HS-5 (cell line): ENCODE results near the gene ANKS1B.
"Not testable (repeated sequence)": the region's sequence is repeated elsewhere in the genome, so short reads cannot be mapped to it uniquely, and the experiment has no call there.

ENCODE experiments used
- DNase-seq: peaks from one replicate; pipeline ENCODE4 v3.0.0-alpha.2; 2012; ENCODE audit warnings: low read depth

Gene ANKS1B

DNA sequence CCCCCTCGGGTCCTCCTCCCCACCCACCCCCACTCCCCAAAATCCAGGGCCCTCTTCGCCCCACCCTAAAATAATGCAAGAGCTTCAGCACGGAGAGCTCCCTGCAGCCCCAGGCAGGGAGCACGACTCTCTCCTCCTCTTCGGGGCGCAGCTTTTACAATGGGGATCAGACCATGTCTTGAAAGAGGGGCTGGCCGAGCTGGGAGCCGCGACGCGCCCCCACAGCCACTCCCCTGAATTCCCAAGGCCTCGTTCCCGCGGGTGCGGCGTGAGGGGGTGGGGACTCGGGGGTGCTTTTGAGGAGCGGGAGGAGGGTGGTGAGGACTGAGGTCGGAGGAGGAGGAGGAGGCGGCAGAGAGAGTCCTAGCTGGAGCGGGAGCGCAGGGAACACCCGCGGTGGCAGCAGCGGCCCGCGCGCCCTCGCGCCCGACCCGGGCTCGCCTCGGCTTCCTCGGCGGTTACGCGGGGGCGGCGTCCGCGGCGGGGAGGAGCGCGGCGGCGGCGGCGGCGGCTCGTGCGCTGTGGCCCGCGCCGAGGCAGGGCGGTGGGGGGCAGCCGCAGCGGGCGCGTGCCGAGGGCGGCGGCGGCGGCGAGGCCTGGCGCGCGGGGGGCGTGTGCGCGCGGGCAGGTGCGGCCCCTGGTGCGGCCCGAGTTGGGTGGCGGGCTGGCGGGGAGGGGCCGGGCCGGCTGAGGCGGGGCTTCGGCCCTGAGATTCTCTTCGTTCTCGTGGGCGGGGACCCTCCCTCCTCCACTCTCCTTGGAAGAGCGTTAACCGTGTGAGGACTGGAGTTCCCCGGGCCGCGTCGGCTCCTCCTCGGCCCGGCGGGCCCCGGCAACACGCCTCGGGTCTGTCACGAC, at the start of gene ANKS1B:
ANKS1B (minus strand) TSS at position 666 of the 858 bp plus-strand sequence. CDS start 699 bp downstream, outside the sequence.
- no peak for DNase-seq

DNA sequence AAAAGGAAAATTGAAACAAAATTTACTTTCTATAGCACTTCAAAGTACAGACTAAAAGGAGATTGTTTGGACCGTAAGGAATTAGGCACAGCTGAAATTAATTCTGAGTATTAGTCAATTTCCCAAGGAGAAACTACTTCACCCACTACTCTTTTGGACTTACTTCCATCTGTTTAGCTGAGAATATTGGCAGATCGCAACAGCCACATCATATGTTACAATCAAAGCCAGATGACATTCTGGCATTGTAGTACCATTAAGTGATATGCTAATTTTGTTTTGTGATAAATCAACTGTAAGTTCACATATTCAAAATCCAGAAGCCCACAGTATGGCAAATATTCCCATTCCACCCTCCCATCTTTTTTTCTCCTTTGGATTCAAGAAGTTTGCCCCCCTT, 47.1 kb upstream of the ANKS1B start:
- DNase-seq: no peak

DNA sequence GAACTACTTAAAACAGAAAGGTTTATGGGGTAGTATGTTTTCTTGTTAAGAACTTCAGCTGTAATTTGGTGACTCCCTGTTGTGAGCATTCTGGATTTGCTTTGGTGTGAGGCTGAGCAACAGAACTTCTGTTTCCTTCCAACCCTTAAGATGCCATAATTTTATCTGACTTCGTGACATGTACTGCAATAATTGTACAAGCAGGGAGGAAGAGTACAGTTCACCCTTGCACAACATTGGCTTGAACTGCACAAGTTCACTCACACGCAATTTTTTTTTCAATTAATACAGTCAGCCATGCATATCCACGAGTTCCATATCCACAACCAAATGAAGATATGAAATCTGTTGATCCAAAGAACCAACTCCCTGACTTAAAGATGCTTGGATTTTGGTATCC, 42.9 kb upstream of the ANKS1B start:
- no peak for DNase-seq

DNA sequence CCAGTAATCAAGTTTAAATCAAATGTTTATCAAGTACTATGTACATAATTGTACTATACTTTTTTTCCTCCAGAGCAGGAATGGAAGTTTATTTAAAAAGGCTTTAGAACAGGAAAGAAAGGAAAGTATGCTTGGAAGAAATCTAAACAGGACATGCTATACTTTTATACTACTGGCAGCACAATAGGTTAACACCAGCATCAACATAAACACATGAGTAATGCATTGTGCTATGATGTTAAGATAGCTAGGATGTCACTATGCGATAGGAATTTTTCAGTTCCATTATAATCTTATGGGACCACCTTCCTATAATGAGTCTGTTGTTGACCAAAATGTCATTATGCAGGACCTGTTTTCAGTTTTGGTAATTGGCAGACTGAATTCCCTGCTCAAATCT, 41.5 kb upstream of the ANKS1B start:
- no peak for DNase-seq

DNA sequence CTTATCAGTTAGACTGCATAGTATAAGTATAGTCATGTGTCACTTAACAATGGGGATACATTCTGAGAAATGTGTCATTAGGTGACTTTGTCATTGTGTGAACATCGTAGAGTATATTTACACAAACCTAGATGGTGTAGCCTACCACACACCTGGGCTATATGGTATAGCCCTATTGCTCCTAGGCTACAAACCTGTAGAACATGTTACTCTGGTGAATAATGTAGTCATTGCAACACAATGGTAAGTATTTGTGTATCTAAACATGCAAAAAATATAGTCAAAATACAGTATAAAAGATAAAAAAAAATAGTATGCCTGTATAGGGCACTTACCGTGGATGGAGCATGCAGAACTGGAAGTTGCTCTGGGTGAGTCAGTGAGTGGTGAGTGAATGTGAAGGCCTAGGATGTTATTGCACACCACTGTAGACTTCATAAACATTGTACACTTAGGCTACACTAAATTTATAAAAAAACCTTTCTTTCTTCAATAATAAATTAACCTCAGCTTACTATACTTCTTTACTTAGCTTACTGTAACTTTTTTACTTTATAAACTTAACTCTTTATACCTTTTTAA, 40.3 kb upstream of the ANKS1B start:
- no peak for DNase-seq

DNA sequence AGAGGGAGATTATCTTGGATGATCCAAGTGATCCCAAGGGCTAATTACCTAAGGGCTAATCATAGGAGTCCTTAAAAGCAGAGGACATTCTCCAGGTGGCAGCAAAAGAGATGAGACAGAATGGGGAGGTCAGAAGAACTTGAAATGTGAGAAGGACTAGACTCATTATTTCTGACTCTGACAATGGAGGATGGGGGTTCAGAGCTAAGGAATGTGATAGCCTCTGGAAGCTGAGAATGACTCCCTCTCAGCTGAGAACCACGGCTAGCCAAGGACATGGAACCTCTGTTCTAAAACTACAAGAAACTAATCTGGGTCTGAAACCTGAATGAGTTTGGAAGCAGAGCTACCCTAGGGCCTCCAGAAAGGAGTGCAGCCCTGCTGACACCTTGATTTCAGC, 35.6 kb upstream of the ANKS1B start:
- DNase-seq: no peak

DNA sequence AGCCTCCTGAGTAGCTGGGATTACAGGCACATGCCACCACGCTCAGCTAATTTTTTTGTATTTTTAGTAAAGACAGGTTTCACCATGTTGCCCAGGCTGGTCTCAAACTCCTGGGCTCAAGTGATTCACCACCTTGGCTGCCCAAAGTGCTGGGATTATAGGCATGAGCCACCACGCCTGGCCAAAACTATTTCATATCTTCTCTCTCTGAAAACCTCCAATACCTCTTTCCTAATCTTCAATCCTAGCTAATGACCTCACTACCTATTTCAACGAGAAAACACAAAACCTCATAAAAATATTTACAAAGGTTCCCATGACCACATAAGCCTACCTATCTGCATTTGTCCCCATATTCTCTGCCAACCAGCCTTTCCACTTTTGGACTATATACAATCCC, 32.3 kb upstream of the ANKS1B start:
- no peak for DNase-seq

DNA sequence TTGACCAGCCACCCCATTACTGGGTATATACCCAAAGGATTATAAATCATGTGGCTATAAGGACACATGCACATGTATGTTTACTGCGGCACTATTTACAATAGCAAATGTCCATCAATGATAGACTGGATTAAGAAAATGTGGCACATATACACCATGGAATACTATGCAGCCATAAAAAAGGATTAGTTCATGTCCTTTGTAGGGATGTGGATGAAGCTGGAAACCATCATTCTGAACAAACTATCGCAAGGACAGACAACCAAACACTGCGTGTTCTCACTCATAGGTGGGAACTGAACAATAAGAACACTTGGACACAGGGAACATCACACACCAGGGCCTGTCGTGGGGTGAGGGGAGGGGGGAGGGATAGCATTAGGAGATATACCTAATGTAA, 31.6 kb upstream of the ANKS1B start:
- DNase-seq: not testable (repeated sequence)

DNA sequence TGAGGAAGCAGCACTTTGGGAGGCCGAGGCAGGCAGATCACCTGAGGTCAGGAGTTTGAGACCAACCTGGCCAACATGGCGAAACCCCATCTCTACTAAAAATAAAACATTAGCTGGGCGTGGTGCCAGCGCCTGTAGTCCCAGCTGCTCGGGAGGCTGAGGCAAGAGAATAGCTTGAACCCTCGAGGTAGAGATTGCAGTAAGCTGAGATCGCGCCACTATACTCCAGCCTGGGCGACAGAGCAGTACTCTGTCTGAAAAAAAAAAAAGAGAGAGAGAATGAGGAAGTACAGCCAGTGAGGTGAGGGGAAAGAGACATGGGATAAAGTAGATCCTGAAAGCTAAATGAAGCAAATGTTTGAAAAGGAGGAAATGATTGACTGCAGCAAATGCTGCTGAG, 21.1 kb upstream of the ANKS1B start:
- DNase-seq: not testable (repeated sequence)

DNA sequence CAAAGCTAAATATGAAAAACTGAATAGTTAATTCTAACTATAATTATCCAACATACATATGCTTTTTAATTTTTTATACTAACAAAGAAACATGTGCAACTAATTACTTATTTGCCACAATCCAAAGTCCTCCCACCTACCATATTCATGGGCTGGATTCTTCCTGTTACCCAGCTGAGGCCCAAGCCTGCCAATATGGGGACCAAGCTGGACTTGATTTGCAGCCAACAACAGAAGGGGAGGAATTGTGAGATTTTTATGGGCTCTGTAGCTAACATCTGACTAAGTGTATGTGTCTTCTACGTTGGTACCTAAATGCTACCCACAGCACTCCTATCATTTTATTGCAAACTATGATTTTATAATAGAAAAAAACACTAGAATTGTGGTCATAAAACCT, 13.1 kb upstream of the ANKS1B start:
- no peak for DNase-seq

DNA sequence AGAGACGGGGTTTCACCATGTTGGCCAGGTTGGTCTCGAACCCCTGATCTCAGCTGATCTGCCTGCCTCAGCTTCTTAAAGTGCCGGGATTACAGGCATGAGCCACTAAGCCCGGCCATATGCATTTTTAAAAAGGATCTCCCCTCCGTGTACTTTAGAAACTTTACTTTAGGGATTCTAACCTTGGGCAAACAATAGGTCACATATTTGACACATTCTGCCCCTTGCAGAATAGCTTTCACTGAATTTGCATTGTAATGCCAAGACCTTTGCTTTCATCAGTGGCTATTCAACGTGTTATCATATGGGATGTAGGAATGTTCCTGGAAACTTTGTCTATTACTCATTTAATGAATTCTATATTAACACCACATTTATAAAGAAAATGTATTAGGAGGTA, 11.4 kb upstream of the ANKS1B start:
- DNase-seq: no peak

DNA sequence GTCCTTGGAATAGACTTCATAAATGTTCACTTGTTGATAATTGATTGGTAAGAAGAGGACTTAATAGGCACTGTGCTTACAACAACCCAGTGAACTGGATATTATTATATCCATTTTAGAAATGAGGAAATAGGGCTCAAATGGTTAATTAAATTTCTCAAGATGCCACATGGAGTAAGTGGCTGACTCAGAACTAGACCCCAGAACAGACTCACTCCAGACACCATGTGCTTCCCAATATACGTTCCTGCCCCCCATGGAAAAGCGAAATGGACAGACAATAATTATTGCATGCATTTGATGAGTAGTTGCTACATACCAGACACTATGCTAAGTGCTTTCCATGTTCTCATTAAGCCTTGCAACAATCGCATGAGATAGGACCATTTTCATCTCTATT, 895 bp upstream of the ANKS1B start:
- DNase-seq: no peak

DNA sequence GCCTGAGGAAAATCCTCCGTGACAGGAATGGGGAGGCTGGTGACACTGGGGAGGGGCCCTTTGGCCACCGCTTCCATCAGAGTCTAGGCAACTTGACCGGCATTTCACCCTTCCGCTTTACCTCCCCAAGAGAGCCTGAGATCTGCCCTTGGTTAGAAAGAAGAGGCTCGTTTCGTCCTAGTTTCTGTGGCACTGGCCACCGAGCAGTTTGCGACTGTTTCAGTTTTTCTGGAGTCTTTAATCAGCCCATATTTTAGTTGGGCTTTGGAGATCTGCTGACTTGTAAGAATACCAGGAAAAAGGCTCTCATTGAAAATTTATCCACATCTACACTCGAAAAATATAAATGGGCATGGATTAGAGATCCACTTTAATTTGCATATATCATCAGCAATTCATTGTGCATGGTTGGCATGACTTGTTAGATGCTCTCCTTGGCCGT, 414 bp upstream of the ANKS1B start:
- DNase-seq: no peak

DNA sequence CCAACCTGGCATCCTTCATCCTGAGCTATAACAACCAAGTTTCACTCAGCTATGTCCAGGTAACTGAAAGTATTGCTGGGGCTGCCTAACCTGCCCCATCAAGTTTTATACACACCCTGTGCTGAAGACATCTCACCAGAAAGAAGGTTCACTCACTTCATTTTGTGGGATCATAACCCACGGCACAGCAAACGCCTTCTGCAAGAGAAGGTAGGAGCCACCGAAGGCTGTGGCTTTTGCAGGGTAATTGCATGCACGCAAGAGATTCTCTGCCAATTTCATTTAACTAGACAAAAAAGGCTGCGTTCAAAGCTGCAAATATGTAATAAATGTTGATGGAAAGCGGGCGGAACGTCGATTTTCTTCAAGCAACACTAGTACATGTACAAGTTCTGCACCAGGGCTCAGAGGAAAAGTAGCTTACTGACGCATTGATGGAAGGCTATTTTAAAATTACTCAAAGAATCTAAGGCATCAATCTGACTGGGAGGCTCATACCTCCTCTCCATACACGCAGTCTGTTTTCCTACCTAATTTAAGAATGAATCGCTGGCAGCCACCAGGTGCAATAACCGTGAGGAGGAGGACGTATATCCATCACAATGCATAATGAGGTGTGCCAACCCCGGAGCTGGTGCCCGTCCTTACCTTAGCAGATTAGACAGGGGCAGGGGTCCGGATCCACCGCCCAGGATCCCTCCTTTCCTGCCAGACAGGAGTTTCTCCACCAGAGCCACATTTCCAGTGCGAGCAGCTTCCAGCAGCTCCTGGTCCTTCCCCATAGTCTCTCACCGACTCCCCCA, 1.1 kb downstream of the ANKS1B start:
- no peak for DNase-seq

DNA sequence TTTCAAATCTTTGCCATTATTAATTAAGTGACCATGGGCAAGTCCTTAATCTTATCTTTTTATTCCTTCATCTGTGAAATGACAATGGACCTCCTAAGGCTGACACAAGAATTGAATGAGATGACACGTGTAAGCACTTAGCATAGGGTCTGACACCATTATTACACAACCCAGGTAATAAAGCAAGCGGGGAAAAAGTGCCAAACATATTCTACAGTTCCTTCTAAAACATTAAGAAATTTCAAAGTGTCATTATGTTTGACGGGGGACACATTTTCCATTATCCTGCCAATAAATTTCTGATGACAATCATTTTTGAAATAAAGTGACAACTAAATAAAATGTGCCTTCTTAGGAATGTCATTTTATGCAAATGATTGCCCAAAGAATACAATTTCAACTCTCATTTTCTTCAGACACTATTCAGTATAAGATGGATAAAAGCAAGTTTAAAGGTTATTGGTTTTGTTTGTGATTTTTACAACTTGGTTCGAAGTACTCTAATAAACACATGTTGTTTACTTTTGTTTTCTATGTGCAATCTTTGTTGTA, 3.0 kb downstream of the ANKS1B start:
- DNase-seq: no peak

DNA sequence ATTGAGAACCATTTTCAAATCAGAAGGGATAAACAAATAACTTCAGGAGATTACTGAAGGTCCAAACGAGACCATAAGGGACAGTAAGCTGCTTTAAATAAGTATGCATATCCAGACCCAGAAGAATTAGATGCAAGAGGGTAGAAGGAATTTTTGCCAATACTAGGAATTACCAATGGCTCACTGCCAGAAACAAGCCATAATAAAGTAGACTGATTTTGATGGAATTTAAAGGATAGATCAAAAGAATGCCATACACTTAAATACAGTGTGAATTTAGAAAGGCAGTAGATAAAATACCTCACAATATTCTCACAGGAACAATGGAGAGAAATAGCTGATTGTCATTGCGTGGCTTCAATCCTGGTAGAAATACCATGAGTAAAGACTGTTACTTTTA, 5.3 kb downstream of the ANKS1B start:
- DNase-seq: no peak

DNA sequence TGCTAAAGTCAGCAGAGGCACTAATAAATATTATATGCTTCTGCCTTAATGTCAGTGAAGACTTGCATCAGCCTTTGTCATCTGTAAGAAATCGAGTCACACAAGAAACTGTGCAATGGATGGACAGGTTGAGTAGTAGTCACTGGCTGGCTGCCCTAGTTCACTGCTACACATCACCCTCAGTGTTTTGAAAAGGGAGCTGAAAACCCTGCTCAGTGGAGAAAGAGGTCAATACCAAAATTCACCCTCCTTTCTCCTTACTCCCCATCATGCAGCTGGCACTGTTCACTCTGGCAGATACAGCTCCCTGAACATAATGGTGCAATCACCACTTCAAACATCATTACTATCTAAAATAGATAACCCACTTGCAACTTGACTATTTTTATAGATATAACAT, 6.6 kb downstream of the ANKS1B start:
- no peak for DNase-seq

DNA sequence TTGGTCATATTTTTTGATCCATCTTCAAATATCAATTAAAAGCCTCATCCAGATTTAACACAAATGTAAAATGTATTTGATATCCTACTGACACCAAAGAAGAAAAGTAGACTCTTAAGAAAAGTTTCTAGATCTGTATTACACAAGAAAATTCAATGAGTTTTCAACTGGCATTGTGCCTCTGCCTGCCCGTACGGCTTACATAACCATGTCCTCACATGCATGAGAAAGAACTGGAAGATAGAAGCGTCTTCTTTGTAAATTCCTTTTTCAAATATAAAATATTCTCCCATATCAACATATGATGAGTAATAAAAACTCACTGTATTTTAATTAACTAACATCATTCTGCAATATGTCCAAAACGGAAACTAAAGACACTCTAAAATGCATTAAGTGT, 7.2 kb downstream of the ANKS1B start:
- no peak for DNase-seq

DNA sequence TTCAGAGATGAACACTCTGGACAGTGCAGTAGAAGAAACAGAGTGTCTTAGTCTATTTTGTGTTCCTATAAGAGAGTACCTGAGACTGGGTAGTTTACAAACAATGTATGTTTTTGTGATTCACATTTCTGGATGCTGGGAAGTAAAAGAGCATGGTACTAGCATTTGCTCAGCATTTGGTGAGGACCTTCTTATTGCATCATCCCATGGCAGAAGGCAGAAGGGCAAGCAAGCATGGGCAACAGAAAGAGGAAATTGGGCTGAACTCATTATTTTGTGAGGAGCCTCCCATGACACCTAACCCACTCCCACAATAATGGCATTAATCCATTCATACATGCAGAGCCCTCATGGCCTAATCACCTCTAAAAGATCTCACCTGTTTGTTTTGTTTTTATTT, 8.0 kb downstream of the ANKS1B start:
- DNase-seq: no peak

DNA sequence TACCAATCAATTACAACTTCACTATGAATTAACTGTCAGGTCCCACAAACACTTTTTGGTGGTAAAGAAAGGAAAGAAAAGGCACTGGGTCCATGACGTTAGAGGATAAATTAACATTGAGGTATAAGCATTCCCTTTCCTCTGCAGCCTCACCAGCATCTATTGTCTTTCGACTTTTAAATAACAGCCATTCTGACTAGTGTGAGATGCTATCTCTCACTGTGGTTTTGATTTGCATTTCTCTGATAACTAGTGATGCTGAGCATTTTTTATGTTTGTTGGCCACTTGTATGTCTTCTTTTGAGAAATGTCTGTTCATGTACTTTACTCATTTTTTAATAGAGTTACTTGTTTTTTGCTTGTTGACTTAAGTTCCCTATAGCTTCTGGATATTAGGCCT, 9.4 kb downstream of the ANKS1B start:
- DNase-seq: no peak

DNA sequence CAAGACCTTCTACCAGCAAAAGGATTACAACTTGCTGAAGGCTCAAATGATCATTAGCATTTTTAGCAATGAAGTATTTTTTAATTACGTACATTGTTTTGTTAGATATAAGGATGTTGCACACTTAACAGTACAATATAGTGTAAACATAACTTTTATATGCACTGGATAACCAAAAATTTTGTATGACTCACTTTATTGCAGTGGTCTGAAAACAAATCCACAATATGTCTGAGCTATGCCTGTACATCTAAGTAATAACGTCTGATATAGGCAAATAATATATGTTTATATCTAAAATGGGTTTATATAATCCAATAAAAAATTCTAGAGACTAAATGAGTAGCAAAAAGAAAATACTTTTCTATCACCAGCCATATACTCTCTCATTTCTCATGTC, 10.6 kb downstream of the ANKS1B start:
- no peak for DNase-seq

DNA sequence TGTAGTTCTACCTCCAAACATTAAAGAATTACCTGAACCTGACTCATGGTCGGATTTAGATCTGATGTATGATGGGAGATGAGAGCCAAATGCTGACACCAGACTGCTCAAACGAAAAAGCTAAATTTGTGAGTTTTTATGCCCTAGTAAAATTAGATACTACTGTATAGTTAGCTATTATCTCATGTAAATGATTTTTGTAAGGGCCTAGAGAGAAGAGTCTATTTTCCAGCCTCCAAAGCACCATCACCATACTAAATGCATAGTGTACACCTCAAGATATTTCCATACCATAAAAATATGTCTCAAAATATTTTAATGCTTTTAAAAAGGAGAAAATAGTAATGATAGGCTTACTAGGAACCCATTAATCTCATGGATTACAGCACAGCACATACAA, 18.3 kb downstream of the ANKS1B start:
- DNase-seq: no peak

DNA sequence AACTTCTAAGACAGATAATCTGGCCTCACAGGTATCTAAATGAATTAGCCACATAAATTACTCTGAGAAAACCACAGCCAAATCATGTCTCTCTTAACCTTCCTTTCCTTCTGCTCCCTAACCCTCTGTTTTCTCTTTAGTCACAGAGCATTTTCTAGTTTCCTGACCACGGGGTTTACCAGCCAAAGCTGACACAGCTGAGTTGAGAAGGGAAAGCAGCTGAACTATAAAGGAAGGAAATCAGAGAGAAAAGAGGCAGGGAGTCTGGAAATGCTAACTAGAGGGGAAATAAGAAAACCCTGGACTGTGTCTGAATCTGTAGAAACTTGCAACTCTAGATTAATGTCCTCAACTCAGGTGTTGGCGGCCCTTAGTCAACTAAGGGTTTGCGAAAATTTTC, 24.4 kb downstream of the ANKS1B start:
- DNase-seq: no peak
